ENCODE measurements around the gene ZFYVE21. TPM values are rescaled to one million over a fixed set of nuclear protein-coding genes. Genes with fewer than 3 reads are reported as not detected.

ZFYVE21 gene
- total RNA-seq, 1 experiment from 2014 or later: 49.7 TPM

DNA sequence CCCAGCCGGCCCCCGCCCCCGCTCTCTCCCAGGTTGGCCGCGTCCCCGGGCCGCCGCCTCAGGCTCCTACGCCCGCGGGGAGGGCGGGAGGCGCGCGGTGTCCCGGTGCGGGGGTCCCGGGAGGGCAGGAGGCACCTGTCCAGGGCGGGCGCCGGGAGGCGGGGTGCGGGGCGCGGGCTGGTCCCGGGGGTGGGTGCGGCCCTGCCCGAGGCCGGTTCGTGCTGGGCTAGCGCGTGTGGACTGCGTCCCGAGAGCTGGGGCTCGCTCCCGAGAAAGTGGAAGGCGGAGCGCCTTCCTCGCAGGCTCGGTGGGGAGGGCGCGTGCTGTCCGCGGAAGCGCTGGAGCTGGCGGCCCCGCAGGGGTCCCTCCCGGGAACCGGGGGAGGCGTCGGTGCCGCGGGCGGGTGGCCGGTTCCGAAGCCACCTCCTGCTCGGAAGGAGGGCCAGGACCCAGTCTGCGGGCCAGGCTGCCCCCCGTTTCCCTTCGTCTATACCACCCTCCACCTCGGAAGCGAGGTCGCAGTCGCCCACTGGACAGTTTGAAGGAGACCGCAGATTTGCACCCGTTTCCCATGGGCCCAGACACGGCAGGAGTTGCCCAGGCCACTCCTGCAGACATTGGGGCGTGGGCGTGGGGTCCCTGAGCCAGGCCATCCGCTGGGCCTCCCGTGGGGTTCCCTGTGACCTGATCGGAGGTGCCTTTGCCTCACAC, 636 bp downstream of the ZFYVE21 start:
- Histone ChIP-seq H3K18ac (ENCODE audit: insufficient read length, low read depth, low read length) (no peak overlapping the region), H4K20me1 (ENCODE audit: control insufficient read depth, insufficient read depth, insufficient read length) (no peaks in the 10 kb centered on the region), H3K4ac (ENCODE audit: low read depth, low read length) (no peak overlapping the region), H2AK5ac (ENCODE audit: insufficient read length, low read length) (no peak overlapping the region), H3K4me1 (ENCODE audit: insufficient read depth, low read length) (no peaks in the 10 kb centered on the region; the same call in 1 of the 2 replicates), H4K8ac (replicated peaks; ENCODE audit: insufficient read length, low read depth, low read length) (no peak overlapping the region), H3K9me3 (ENCODE audit: control insufficient read depth, low read depth, low read length) (no peaks in the 10 kb centered on the region), H3K4me2 (ENCODE audit: insufficient read depth, insufficient read length, low read length) (peak overlapping the region; percentile 42), H2BK15ac (ENCODE audit: low read depth, low read length) (no peak overlapping the region), H3T11ph (ENCODE audit: low read length) (no peak overlapping the region), H3K27ac (ENCODE audit: insufficient read length, low read depth, low read length) (no peak overlapping the region), H3K9ac (ENCODE audit: extremely low read depth, insufficient read length, low read length) (peak overlapping the region; percentile 16), H2BK12ac (ENCODE audit: insufficient read length, low read depth, low read length) (no peak overlapping the region), H2BK20ac (ENCODE audit: low read depth, low read length, poor library complexity, severe bottlenecking) (no peak overlapping the region), H3K23me2 (ENCODE audit: insufficient read length, low read depth, low read length, poor library complexity, severe bottlenecking) (no peaks in the 10 kb centered on the region), H3K56ac (ENCODE audit: insufficient read length, low read depth, low read length) (no peak overlapping the region), H3K79me2 (ENCODE audit: insufficient read depth, low read length) (no peaks in the 10 kb centered on the region; the same call in 1 of the 2 replicates), H3K23ac (ENCODE audit: insufficient read length, low read depth, low read length) (no peak overlapping the region), H3K79me1 (ENCODE audit: insufficient read depth, low read depth, low read length, poor library complexity, severe bottlenecking) (peaks cover 2% of the 10 kb centered on the region), H4K5ac (ENCODE audit: insufficient read length, low read depth, low read length) (no peak overlapping the region), H2BK120ac (ENCODE audit: low read depth, low read length, poor library complexity, severe bottlenecking) (no peak overlapping the region), H2BK5ac (ENCODE audit: insufficient read length, low read length) (no peak overlapping the region), H3K14ac (ENCODE audit: insufficient read depth, low read length) (no peak overlapping the region), H4K91ac (ENCODE audit: insufficient read length, low read depth, low read length) (no peak overlapping the region), H2AFZ (ENCODE audit: low read length) (no peak overlapping the region), H3K27me3 (ENCODE audit: insufficient read depth, low read length) (no peaks in the 10 kb centered on the region)
- Mint-ChIP-seq H3K4me3 (peak overlapping the region; percentile 75 to 85), H3K27me3 (ENCODE audit: low read depth) (no peaks in the 10 kb centered on the region; the same call in 1 of the 2 replicates), H3K36me3 (ENCODE audit: insufficient read depth in 1 of 3, low read depth in 3 of 3) (peaks cover 6 to 15% (median 9%) of the 10 kb centered on the region in 3 experiments; a peak in 5 of 7 replicates), H3K4me1 (peaks cover 29 to 31% of the 10 kb centered on the region in 2 experiments), H3K27ac (no peak overlapping the region; a peak in 1 of 7 replicates), H3K9me3 (no peaks in the 10 kb centered on the region)
- no peak for DNase-seq
- WGBS (ENCODE audit: extremely low coverage, insufficient read length, low lambda C conversion rate): no CpG with 5 or more reads among the region's 72 CpGs
- TF ChIP-seq CTCF (conservative IDR thresholded peaks at IDR 0.05): no peak
